ENCODE measurements around the gene FLYWCH2.
"Not testable (repeated sequence)": the region's sequence is repeated elsewhere in the genome, so short reads cannot be mapped to it uniquely, and the experiment has no call there.

DNA sequence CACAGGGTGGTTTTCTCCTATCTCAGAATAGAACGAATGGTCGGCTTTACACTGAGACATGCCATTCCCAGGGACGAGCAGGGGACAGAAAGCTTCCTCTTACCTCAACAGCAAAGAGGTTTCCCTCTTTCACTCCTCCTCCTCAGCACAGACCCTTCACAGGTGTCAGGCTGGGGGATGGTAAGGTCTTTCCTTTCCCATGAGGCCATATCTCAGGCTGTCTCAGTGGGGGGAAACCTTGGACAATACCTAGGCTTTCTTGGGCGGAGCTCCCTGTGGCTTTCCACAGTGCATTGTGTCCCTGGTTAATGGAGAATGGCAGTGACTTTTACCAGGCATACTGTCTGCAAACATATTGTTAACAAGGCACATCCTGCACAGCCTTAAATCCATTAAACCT, 45.1 kb downstream of the FLYWCH2 start:
- TF ChIP-seq, protein P1, sequence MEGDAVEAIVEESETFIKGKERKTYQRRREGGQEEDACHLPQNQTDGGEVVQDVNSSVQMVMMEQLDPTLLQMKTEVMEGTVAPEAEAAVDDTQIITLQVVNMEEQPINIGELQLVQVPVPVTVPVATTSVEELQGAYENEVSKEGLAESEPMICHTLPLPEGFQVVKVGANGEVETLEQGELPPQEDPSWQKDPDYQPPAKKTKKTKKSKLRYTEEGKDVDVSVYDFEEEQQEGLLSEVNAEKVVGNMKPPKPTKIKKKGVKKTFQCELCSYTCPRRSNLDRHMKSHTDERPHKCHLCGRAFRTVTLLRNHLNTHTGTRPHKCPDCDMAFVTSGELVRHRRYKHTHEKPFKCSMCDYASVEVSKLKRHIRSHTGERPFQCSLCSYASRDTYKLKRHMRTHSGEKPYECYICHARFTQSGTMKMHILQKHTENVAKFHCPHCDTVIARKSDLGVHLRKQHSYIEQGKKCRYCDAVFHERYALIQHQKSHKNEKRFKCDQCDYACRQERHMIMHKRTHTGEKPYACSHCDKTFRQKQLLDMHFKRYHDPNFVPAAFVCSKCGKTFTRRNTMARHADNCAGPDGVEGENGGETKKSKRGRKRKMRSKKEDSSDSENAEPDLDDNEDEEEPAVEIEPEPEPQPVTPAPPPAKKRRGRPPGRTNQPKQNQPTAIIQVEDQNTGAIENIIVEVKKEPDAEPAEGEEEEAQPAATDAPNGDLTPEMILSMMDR (IDR thresholded peaks at IDR 0.05; ENCODE audit: insufficient read depth, low read length, poor library complexity, severe bottlenecking): not testable (repeated sequence)
- not testable (repeated sequence) for TF ChIP-seq EZH2phosphoT487 (conservative IDR thresholded peaks at IDR 0.05; ENCODE audit: low read length)
